Endodermal cell (in vitro differentiated cells): Measurements from ENCODE around the gene CFAP65. TPM values are rescaled to one million over a fixed set of nuclear protein-coding genes. Genes with fewer than 3 reads are reported as not detected.

Experiments used
- DNase-seq: peaks from one replicate; pipeline ENCODE4 v3.0.0-alpha.2; 2017
- H3K27ac ChIP-seq: 2 replicates; pipeline ENCODE4 v1.5.1; 2013; ENCODE audit warnings: mild to moderate bottlenecking, low read depth, low read length, moderate library complexity
- H3K27me3 ChIP-seq: 2 replicates; pipeline ENCODE4 v1.6.1; 2013; ENCODE audit warnings: mild to moderate bottlenecking, low read length, moderate library complexity; ENCODE audit not compliant: insufficient read depth, control insufficient read depth, poor library complexity, severe bottlenecking
- H3K36me3 ChIP-seq: 2 replicates; pipeline ENCODE4 v1.7.0; 2013; ENCODE audit warnings: mild to moderate bottlenecking, low read length, moderate library complexity; ENCODE audit not compliant: control insufficient read depth, insufficient read depth
- H3K4me1 ChIP-seq: one replicate; pipeline ENCODE4 v1.7.0; 2013; ENCODE audit warnings: low read length; ENCODE audit not compliant: control insufficient read depth, insufficient read depth
- H3K4me3 ChIP-seq: 2 replicates; pipeline ENCODE4 v1.5.1; 2013; ENCODE audit warnings: mild to moderate bottlenecking, low read length, moderate library complexity
- H3K9ac ChIP-seq: 2 replicates; pipeline ENCODE4 v1.6.1; 2013; ENCODE audit warnings: mild to moderate bottlenecking, low read length, moderate library complexity; ENCODE audit not compliant: poor library complexity, severe bottlenecking; ENCODE audit errors: extremely low read depth
- H3K9me3 ChIP-seq: 2 replicates; pipeline ENCODE4 v1.6.1; 2013; ENCODE audit warnings: mild to moderate bottlenecking, low read length, moderate library complexity; ENCODE audit not compliant: control insufficient read depth
- H3K27ac Mint-ChIP-seq: 2 replicates; pipeline ENCODE4 v1.8.0; 2020; ENCODE audit warnings: mixed read lengths
- H3K27me3 Mint-ChIP-seq: 2 replicates; pipeline ENCODE4 v1.8.0; 2021; ENCODE audit warnings: mild to moderate bottlenecking, mixed read lengths; ENCODE audit not compliant: insufficient read depth
- H3K36me3 Mint-ChIP-seq: 2 replicates; pipeline ENCODE4 v1.8.0; 2020; ENCODE audit warnings: low read depth, mixed read lengths
- H3K4me1 Mint-ChIP-seq: 2 replicates; pipeline ENCODE4 v1.8.0; 2020; ENCODE audit warnings: mixed read lengths
- H3K4me3 Mint-ChIP-seq: 2 replicates; pipeline ENCODE4 v1.8.0; 2020; ENCODE audit warnings: mild to moderate bottlenecking, moderate library complexity, mixed read lengths
- H3K9me3 Mint-ChIP-seq: 2 replicates; pipeline ENCODE4 v1.8.0; 2020; ENCODE audit warnings: mild to moderate bottlenecking, mixed read lengths
- WGBS, 2 experiments: methylation state at CpG; one replicate each; pipeline versions ENCODE4 v1.1.5 to v1.1.7; 2013; ENCODE audit warnings: missing lambda C conversion rate in 2 of 2, mixed read lengths in 1 of 2; ENCODE audit not compliant: insufficient coverage in 1 of 2, insufficient read length in 1 of 2; 5-methylcytosine and 5-hydroxymethylcytosine counted together
- long read RNA-seq, 4 experiments: library from polyadenylated mRNA in 2 of 4; library from RNA in 1 of 4; library from capped mRNA in 1 of 4; stranded (forward) in 3 of 4; unstranded in 1 of 4; transcript quantifications; one replicate each; pipeline ENCODE4 v2.0.0, GENCODE V29; 2020 to 2021; ENCODE audit warnings: inconsistent platforms in 1 of 4
- polyA plus RNA-seq, 2 experiments: library from polyadenylated mRNA; stranded (reverse); fragments of 50-300 nt; gene quantifications; one replicate each; pipeline ENCODE4 v1.2.3, GENCODE V29; 2013
- total RNA-seq, 2 donors: library from RNA; stranded (reverse); fragmentation: NEBNext Ultra II Directional in 1 of 2; extraction: Animal tissue kit (Norgen Biotek cat#: 25700) in 1 of 2; gene quantifications; 2 replicates in 1 of 2; 3 replicates in 1 of 2; pipeline ENCODE4 v1.2.1, GENCODE V29; 2021
- TF ChIP-seq, protein P1 (sequence below): fragments of 200-600 bp; sonication (generic); conservative IDR thresholded peaks from 2 replicates; pipeline ENCODE4 v1.5.0; 2021; ENCODE audit warnings: antibody characterized with exemption, mild to moderate bottlenecking

The CFAP65 gene, protein sequence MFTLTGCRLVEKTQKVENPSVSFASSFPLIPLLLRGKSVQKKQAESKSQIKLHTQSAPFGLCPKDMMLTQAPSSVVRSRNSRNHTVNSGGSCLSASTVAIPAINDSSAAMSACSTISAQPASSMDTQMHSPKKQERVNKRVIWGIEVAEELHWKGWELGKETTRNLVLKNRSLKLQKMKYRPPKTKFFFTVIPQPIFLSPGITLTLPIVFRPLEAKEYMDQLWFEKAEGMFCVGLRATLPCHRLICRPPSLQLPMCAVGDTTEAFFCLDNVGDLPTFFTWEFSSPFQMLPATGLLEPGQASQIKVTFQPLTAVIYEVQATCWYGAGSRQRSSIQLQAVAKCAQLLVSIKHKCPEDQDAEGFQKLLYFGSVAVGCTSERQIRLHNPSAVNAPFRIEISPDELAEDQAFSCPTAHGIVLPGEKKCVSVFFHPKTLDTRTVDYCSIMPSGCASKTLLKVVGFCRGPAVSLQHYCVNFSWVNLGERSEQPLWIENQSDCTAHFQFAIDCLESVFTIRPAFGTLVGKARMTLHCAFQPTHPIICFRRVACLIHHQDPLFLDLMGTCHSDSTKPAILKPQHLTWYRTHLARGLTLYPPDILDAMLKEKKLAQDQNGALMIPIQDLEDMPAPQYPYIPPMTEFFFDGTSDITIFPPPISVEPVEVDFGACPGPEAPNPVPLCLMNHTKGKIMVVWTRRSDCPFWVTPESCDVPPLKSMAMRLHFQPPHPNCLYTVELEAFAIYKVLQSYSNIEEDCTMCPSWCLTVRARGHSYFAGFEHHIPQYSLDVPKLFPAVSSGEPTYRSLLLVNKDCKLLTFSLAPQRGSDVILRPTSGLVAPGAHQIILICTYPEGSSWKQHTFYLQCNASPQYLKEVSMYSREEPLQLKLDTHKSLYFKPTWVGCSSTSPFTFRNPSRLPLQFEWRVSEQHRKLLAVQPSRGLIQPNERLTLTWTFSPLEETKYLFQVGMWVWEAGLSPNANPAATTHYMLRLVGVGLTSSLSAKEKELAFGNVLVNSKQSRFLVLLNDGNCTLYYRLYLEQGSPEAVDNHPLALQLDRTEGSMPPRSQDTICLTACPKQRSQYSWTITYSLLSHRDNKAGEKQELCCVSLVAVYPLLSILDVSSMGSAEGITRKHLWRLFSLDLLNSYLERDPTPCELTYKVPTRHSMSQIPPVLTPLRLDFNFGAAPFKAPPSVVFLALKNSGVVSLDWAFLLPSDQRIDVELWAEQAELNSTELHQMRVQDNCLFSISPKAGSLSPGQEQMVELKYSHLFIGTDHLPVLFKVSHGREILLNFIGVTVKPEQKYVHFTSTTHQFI (N-terminal part only)
- 1 to 10 TPM in 1 of 2 donors, under 1 TPM in 1; 0.84 to 1.5 TPM for total RNA-seq
- polyA plus RNA-seq (2013, experiment 1 of 2) = 1.2 TPM
- 0.83 TPM for polyA plus RNA-seq (2013, experiment 2 of 2)
- long read RNA-seq, experiment 1 = 0 reads
- long read RNA-seq, experiment 2, partial matches to known transcripts = 3 of 5 reads
- long read RNA-seq, experiment 2, other reads (novel, unspliced or antisense) = 2 of 5 reads
- long read RNA-seq, experiment 3, partial matches to known transcripts = 2 of 2 reads
- long read RNA-seq, experiment 3, other reads (novel, unspliced or antisense) = 0 of 2 reads
- long read RNA-seq, experiment 4, partial matches to known transcripts = 2 of 2 reads
- long read RNA-seq, experiment 4, other reads (novel, unspliced or antisense) = 0 of 2 reads

- H3K27me3 Mint-ChIP-seq = peaks cover 65% of the 10 kb centered on the region
Observed at GRCh38 chr2:219041252-219041651, at the start of gene CFAP65. Gene CFAP65, minus strand, starts transcription at chr2:219041516. Its CDS starts 2,468 bp downstream, at chr2:219039048.

GRCh38 chr2:219090436-219091299 lies 49.4 kb upstream of the CFAP65 start:
- TF ChIP-seq, protein P1, sequence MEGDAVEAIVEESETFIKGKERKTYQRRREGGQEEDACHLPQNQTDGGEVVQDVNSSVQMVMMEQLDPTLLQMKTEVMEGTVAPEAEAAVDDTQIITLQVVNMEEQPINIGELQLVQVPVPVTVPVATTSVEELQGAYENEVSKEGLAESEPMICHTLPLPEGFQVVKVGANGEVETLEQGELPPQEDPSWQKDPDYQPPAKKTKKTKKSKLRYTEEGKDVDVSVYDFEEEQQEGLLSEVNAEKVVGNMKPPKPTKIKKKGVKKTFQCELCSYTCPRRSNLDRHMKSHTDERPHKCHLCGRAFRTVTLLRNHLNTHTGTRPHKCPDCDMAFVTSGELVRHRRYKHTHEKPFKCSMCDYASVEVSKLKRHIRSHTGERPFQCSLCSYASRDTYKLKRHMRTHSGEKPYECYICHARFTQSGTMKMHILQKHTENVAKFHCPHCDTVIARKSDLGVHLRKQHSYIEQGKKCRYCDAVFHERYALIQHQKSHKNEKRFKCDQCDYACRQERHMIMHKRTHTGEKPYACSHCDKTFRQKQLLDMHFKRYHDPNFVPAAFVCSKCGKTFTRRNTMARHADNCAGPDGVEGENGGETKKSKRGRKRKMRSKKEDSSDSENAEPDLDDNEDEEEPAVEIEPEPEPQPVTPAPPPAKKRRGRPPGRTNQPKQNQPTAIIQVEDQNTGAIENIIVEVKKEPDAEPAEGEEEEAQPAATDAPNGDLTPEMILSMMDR = no peak
- Histone ChIP-seq H3K9me3 (no peaks in the 10 kb centered on the region), H3K27me3 (no peaks in the 10 kb centered on the region), H3K27ac (no peak overlapping the region), H3K4me3 (no peak overlapping the region), H3K4me1 (peaks cover 3% of the 10 kb centered on the region), H3K36me3 (no peaks in the 10 kb centered on the region), H3K9ac (no peak overlapping the region)
- peak; percentile 51 for DNase-seq
- 56 to 63% methylated on average over 3 to 4 of the region's 4 CpGs for WGBS, 2 experiments
- H3K27me3 Mint-ChIP-seq = no peaks in the 10 kb centered on the region
- peaks cover 23% of the 10 kb centered on the region for H3K4me1 Mint-ChIP-seq
- H3K27ac Mint-ChIP-seq = no peak overlapping the region
- H3K36me3 Mint-ChIP-seq = peaks cover 16% of the 10 kb centered on the region
- H3K9me3 Mint-ChIP-seq = peaks cover 3% of the 10 kb centered on the region
- no peak overlapping the region for H3K4me3 Mint-ChIP-seq

More at GRCh38 chr2:219041252-219041651, at the start of gene CFAP65:
- peak; percentile 89 for DNase-seq
- Histone ChIP-seq H3K27ac (no peak within 1 kb of the TSS), H3K9me3 (no peaks in the 10 kb centered on the region), H3K27me3 (peaks cover 66% of the 10 kb centered on the region), H3K36me3 (no peaks in the 10 kb centered on the region), H3K4me1 (no peaks in the 10 kb centered on the region), H3K4me3 (peak within 1 kb of the TSS; percentile 84), H3K9ac (no peak within 1 kb of the TSS)
- H3K9me3 Mint-ChIP-seq = no peaks in the 10 kb centered on the region
- TF ChIP-seq, protein P1 = no peak
- H3K4me1 Mint-ChIP-seq = peaks cover 3% of the 10 kb centered on the region
- H3K36me3 Mint-ChIP-seq = no peaks in the 10 kb centered on the region
- no peak within 1 kb of the TSS for H3K27ac Mint-ChIP-seq
- peak within 1 kb of the TSS; percentile 65 for H3K4me3 Mint-ChIP-seq
- 2 to 3% methylated on average over 21 of the region's 21 CpGs for WGBS, 2 experiments
